Measurements from ENCODE around the gene ASCC3. TPM values are rescaled to one million over a fixed set of nuclear protein-coding genes. Genes with fewer than 3 reads are reported as not detected.
"Not testable (repeated sequence)": the region's sequence is repeated elsewhere in the genome, so short reads cannot be mapped to it uniquely, and the experiment has no call there.

ASCC3 gene
- polyA plus RNA-seq (ENCODE audit: insufficient read length in 4 of 4) = 10 to 100 TPM; 19.0 to 27.4 (median 22.1) TPM

GRCh38 chr6:100880853-100881706, at the start of gene ASCC3:
Gene ASCC3 (minus strand): TSS chr6:100881329. CDS start chr6:100867997, 13,332 bp downstream.
- peak; percentile 59 to 77 (median 72) for DNase-seq (ENCODE audit: low read depth in 4 of 4, low spot score in 2 of 4)

- DNase-seq (ENCODE audit: low read depth in 4 of 4, low spot score in 2 of 4) = no peak
These were observed 44.6 kb upstream of the ASCC3 start for GRCh38 chr6:100925749-100926148.

- DNase-seq (ENCODE audit: low read depth in 4 of 4, low spot score in 2 of 4) = no peak
These were observed 43.6 kb upstream of the ASCC3 start for GRCh38 chr6:100924534-100925227.

GRCh38 chr6:100923481-100924165, 42.5 kb upstream of the ASCC3 start:
- no peak for DNase-seq (ENCODE audit: low read depth in 4 of 4, low spot score in 2 of 4)

- no peak for DNase-seq (ENCODE audit: low read depth in 4 of 4, low spot score in 2 of 4)
These were observed 39.0 kb upstream of the ASCC3 start for GRCh38 chr6:100920028-100920605.

GRCh38 chr6:100918152-100918551, 37.0 kb upstream of the ASCC3 start:
- no peak for DNase-seq (ENCODE audit: low read depth in 4 of 4, low spot score in 2 of 4)

- DNase-seq (ENCODE audit: low read depth in 4 of 4, low spot score in 2 of 4) = no peak
These were observed 34.7 kb upstream of the ASCC3 start for GRCh38 chr6:100915876-100916275.

- no peak for DNase-seq (ENCODE audit: low read depth in 4 of 4, low spot score in 2 of 4)
These were observed 32.5 kb upstream of the ASCC3 start for GRCh38 chr6:100913400-100914276.

- no peak for DNase-seq (ENCODE audit: low read depth in 4 of 4, low spot score in 2 of 4)
These were observed 25.2 kb upstream of the ASCC3 start for GRCh38 chr6:100906325-100906724.

GRCh38 chr6:100905067-100905466, 23.9 kb upstream of the ASCC3 start:
- no peak for DNase-seq (ENCODE audit: low read depth in 4 of 4, low spot score in 2 of 4)

- no peak for DNase-seq (ENCODE audit: low read depth in 4 of 4, low spot score in 2 of 4)
These were observed 23.2 kb upstream of the ASCC3 start for GRCh38 chr6:100904316-100904715.

GRCh38 chr6:100901582-100901981, 20.5 kb upstream of the ASCC3 start:
- DNase-seq (ENCODE audit: low read depth in 4 of 4, low spot score in 2 of 4) = no peak

GRCh38 chr6:100899202-100899601, 18.1 kb upstream of the ASCC3 start:
- no peak for DNase-seq (ENCODE audit: low read depth in 4 of 4, low spot score in 2 of 4)

GRCh38 chr6:100897671-100898070, 16.5 kb upstream of the ASCC3 start:
- no peak for DNase-seq (ENCODE audit: low read depth in 4 of 4, low spot score in 2 of 4)

GRCh38 chr6:100893743-100894142, 12.6 kb upstream of the ASCC3 start:
- no peak for DNase-seq (ENCODE audit: low read depth in 4 of 4, low spot score in 2 of 4)

GRCh38 chr6:100892693-100893092, 11.6 kb upstream of the ASCC3 start:
- no peak for DNase-seq (ENCODE audit: low read depth in 4 of 4, low spot score in 2 of 4)

GRCh38 chr6:100892116-100892515, 11.0 kb upstream of the ASCC3 start:
- no peak for DNase-seq (ENCODE audit: low read depth in 4 of 4, low spot score in 2 of 4)

- DNase-seq (ENCODE audit: low read depth in 4 of 4, low spot score in 2 of 4) = no peak
These were observed 9.9 kb upstream of the ASCC3 start for GRCh38 chr6:100891079-100891478.

- DNase-seq (ENCODE audit: low read depth in 4 of 4, low spot score in 2 of 4) = not testable (repeated sequence)
These were observed 9.5 kb upstream of the ASCC3 start for GRCh38 chr6:100890646-100891045.

GRCh38 chr6:100889351-100889750, 8.2 kb upstream of the ASCC3 start:
- DNase-seq (ENCODE audit: low read depth in 4 of 4, low spot score in 2 of 4) = no peak

Measured in left renal cortex interstitium (tissue), 4 donors.